GM19099 (cell line): ENCODE results near the gene SHD.

Experiments used
- POLR2A ChIP-seq: IDR thresholded peaks from 3 replicates; pipeline ENCODE4 v1.6.1; 2011; ENCODE audit warnings: low read depth; ENCODE audit not compliant: insufficient read length; ENCODE audit errors: extremely low read depth

Gene SHD

DNA sequence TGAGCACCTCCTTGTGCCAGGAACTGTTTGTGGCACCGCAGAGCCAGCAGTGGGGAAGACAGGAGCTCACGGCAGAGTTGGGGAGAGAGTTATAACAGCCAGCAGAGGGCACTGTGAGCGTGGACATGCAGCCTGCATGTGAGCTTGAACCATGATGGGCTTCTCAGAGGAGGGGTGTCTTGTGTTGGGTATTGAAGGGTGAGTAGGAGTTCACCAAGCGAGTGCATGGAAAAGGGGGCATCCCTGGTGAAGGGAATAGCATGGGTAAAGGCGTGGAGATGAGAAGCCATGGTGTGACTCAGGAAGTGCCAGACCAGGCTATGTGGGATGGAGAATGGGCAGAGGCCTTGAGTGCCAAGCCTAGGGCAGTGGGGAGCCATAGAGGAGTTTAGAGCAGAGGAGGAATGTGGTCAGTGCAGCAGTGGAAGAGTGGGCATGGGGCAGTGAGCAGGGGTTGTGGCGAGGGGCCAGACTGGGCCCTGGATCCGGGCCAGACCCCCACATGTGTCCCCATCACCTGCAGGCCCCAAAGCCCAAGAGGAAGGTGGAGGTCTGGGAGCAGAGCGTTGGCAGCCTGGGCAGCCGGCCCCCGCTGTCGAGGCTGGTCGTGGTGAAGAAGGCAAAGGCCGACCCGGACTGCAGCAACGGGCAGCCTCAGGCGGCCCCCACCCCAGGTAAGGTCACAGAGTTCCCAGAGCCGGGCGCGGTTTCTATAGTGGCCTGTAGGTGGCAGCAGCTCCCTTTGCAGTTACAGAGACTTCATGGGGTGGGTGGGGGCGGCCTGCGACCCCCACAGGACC, 11.8 kb upstream of the SHD start:
- no peak for TF ChIP-seq POLR2A

DNA sequence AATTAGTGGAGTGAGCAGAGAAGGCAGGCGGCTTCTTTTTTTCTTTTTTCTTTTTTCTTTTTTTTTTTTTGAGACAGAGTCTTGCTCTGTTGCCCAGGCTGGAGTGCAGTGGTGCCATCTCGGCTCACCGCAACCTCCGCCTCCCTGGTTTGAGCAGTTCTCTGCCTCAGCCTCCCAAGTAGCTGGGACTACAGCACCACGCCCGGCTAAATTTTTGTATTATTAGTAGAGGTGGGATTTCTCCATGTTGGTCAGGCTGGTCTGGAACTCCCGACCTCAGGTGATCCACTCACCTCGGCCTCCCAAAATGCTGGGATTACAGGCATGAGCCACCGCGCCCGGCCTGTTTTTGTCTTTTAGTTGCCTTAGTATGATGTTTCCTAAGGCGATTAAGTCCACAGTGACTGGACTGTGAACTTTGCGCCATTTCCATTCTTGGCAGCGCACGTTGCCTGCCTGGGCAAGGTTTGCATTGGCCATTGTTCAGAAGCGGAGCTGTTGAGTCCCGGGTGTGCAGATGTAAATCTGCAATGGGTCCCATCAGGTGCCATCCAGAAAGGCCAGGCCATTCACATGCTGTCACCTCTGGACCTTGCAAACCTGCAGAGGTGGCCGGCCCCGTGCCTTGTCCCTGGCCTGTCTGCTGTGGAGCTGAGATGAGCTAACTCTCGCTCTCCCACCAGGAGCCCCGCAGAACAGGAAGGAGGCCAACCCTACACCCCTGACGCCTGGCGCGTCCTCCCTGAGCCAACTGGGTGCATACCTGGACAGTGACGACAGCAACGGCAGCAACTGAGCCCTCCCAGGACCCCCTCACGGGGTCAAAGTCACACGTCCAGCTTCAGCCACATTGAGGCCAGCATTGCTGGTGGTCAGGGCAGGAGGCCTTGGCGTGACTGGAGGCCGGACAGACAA, 10.9 kb upstream of the SHD start:
- TF ChIP-seq POLR2A, result no peak

DNA sequence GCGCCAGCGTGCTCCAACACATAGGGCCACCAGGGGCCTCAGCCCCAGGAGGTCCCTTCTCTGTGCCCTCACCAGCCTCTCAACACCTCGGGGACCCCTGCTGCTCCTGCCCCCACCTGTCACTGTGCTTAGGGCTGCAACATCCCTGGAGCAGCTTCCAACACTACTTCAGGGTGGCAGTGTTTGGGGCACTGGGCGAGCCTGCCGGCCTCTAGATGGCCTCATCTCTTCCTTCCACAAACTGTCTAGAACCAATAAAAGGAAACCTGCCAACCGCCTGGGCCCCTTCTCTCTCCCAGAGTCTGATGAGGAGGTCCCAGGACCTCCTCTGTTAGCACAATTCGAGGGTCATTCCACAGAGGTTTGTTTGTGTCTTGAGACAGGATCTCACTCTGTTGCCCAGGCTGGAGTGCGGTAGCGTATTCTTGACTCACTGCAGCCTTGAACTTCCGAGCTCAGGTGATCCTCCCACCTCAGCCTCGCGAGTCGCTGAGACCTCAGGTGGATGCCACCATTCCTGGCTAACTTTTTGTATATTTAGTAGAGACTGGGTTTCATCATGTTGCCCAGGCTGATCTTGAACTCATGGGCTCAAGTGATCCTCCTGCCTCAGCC, 10.1 kb upstream of the SHD start:
- no peak for TF ChIP-seq POLR2A

DNA sequence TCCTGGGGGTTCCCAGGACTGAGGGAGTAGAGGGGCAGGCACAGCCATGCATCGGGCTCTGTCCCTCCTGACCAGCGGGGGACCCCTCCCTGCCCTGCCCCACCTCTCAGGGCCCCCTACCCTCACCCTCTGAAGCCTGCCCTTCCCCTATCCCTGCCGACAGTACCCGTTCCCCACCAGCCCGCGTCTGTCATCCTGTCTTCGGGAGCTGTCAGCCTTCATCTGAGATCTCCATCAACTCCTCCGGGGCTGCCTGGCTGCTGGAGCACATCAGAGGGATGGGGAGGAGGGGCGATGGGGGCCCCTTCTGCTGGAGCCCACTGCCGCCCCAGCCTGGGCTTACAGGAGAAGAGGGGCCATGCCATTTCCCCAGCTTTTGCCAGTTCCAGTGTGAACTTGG, 6.2 kb upstream of the SHD start:
- no peak for TF ChIP-seq POLR2A

DNA sequence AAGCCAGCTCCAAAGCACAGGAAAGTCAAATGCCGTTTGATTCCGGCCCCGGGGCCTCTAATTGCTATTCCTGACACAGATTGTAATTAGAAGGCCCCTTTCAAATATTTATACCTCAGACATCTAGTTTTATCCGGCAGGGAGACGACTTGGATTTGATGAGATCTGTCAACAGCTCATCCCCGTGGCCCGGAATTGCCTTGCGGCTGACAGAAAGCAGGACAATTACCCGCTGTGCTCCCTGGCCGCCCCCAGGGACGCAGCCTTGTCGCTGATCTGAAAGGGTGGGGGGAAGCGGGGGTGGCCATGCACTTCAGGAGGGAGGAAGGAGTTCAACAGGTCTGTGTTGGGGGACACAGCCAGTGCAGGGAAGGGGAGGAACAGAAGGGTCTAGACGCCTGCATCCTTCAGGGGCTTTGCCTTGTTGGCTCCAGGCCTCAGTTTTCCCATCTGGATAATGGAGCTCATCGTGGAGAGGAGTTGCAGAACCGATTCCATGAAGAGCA, 1.8 kb upstream of the SHD start:
- TF ChIP-seq POLR2A, result no peak

DNA sequence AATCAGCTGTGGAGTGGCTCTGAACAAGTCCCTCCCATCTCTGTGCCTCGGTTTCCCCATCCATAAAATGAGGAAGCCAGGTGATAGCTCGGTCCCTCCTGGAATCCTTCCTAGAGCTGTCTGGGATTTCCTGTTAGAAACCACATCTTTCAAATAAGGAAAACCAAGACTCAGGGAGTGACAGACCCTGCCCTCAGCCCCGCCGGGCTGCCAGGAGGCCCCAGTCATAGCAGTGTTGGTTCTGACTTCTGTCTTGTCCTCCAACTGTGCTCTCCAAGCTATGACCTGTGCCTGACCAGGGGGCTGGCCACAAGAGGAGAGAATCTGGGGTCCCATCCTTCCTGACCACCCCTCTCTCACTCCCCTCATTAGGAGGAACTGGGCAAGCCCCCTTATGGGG, 1.1 kb upstream of the SHD start:
- TF ChIP-seq POLR2A, result no peak

DNA sequence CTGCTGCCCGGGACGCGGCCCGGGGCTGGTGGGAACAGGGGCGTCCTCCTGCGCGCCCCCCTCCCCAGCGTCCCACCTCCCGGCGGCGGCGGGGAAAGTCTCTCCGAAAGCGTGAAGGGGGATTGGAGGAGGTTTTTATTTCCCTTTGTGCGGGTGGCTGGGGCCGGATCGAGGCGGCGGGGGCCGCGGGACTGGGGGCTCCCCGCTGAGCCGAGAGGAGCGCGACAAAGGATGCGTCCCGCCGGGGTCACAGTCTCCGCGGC, 132 bp downstream of the SHD start:
- TF ChIP-seq POLR2A, result no peak

DNA sequence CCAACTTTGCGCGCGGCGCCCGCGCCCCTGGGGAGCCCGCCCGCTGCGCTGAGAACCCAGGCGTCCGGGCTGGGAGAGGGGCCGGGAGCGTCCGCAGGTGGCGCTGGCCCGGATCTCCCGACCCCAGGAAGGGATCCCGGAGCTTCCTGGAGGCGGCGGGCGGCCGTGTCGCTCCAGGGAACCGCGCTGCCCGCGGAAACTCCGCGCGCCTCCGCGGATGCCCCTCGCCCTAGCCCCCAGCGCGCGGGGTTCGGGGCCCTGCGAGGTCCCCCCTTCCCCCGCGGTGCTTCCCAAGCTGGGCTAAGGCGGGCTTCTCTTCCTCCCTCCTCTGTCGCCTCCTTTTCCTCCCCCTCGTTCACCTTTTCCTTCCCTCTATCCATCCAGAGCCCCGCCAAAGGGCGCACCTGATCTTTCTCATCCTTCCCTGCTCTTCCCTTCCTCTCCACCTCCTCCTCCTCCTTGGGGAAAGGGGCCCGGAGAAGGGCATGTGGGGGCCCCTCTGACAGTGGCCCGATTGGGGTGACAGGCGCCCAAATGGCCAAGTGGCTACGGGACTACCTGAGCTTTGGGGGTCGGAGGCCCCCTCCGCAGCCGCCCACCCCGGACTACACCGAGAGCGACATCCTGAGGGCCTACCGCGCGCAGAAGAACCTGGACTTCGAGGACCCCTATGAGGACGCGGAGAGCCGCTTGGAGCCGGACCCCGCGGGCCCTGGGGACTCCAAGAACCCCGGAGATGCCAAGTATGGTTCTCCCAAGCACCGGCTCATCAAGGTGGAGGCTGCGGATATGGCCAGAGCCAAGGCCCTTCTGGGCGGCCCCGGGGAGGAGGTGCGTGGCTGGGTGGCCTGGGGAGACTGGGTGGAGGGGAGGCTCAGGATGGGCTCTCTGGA, 710 bp downstream of the SHD start:
- TF ChIP-seq POLR2A, result no peak

DNA sequence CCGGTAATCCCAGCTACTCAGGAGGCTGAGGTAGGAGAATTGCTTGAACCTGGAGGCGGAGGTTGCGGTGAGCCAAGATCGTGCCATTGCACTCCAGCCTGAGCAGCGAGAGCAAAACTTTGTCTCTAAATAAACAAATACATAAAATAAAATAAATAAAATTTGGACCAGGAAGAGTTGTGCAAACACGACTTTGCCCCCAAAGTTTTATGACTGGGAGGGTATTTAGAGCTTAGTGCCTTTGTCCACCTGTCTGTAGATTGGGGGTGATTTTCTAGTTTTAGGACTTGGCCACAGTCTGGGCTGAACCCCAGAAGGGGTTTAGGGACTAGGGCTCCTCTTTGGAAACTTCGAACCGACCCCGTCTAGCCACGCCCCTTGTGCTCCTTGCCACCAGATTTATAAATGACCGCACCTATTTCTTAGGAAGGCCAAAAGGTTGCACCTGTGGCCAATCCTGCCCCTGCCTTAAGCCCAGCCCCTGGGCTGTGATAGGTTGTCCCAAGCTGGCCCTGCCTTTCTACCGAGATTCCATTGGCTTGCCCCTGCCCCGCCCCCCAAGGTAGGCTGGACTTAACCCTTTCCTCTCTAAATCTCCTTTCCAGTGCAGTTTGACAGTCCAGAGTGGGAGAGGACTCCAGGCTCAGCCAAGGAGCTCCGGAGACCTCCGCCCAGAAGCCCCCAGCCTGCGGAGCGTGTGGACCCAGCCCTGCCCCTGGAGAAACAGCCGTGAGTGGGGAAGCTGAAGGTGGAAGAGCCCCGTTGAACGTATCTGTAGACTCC, 5.3 kb downstream of the SHD start:
- no peak for TF ChIP-seq POLR2A

DNA sequence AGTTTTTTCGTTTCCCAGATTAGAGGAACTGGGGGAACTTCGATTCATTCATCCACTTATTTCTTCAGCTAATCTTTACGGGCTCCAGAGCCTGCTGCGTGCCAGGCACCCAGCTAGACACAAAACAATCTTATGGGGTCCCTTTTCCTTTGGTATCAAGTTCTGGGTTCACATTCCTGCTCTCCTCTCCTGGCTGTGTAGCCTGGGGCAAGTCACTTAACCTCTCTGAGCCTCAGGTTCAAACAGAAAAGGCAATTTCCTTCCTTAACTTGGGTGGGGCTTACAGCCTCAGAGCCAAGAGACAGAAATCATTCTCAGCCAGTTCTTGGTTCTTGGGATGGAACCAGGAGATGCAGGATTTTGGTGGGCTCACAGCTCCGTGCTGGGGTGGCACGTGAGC, 5.9 kb downstream of the SHD start:
- no peak for TF ChIP-seq POLR2A

DNA sequence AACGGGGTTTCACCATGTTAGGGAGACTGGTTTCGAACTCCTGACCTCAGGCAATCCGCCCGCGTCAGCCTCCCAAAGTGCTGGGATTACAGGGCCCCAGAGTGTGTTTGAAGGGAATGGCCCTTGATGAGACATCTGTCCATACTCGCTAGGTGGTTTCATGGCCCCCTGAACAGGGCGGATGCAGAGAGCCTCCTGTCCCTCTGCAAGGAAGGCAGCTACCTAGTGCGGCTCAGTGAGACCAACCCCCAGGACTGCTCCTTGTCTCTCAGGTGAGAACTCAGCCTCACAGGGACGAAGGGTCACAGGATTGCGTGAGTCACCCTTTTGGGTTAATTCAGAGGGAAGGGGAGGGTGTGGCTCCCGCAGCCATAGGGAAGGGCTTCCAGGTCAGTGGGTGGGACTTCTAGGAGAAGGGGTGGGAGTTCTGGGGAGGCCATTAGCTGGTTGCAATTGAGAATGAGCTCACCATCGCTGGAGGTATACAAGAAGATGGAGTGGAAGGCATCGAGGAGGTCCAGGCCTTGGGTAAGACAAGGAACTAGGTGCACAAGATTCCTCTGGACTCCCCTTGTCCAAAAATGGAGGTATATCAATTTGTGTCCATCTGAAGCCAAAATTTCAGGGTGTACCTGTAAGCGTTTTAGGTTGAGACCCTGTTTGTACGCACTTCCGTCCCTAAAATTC, 9.2 kb downstream of the SHD start:
- TF ChIP-seq POLR2A, result no peak

DNA sequence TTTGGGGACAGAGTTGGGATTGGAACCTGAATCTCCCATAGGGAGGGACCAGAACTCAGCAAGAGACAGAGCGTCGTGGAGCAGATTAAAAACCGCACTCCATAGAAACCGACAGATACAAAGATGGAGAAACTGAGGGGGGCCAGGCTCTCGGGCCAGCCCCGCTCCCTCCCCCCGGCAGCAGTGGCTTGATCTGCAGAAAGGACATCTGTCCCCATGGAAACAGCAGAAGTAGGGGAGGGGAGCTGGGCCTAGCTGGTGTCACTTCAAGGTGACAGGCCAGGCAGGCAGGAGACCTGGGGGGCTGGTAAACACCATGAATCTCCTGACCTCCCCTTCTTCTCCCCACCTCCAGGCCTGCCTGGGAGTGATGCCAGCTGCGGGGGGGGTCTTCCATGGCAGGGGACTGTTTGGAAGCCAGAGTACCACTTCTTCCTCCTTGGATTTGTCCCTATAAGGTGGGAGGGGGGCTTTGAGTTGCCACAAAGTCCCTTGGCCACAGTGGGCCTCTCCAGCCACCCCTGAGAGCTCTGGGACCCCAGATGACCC, 12.2 kb downstream of the SHD start:
- no peak for TF ChIP-seq POLR2A

DNA sequence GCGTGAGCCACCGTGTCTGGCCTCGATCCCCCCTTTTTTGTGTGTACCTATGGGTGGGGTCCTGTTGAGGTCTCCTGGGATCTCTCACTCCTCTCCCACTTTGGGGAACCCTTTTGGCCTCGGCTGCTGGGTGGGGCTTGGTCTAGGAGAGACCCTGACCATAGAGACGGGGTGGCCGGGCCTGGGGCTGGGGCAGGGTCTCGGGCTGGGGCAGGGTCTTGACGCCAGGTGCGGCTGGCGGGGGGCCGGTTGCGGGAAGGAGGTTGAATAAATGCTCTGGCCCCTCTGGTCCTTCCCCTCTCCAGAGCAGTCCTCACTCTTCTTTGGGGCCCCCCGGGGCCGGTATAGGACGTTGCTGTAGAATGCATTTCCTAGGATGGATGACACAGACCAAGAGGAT, 13.4 kb downstream of the SHD start:
- no peak for TF ChIP-seq POLR2A
